Measurements from ENCODE around the gene DNAJB6. TPM values are rescaled to one million over a fixed set of nuclear protein-coding genes. Genes with fewer than 3 reads are reported as not detected.
A peak's percentile ranks its signal among the peaks of the same experiment; 100 is the strongest.

DNAJB6 gene
- total and polyA plus RNA-seq, 7 donors = 103 to 326 (median 229) TPM

- Histone ChIP-seq H3K27me3 (ENCODE audit: insufficient read depth in 3 of 3, low read length in 2 of 3) (no peaks in the 10 kb centered on the region), H3K9me3 (no peaks in the 10 kb centered on the region), H3K36me3 (ENCODE audit: insufficient read depth in 1 of 2, low read depth in 1 of 2) (peaks cover 0 to 31% of the 10 kb centered on the region in 2 donors), H3K4me1 (peaks cover 81% of the 10 kb centered on the region), H3K4me3 (no peak overlapping the region), H3K27ac (peak overlapping the region; percentile 23)
- intact Hi-C loops (cut with DNase I) = loop anchor here in 1 of 2 donors (5.0 kb wide), 1 partner anchor 38 kb away; no protein-coding TSS in a partner anchor
- no peak for TF ChIP-seq CTCF (IDR thresholded peaks at IDR 0.05)
- ATAC-seq (no peak), DNase-seq (no peak)
- 83 to 90% (median 86%) methylated on average over 2 of the region's 2 CpGs for WGBS, 3 donors
These were observed 58.4 kb downstream of the DNAJB6 start for GRCh38 chr7:157395206-157395605.

- WGBS, 3 donors = 90 to 93% (median 91%) methylated on average over 20 of the region's 20 CpGs
- intact Hi-C loops (cut with DNase I) = loop anchor here in 1 of 2 donors (5.0 kb wide), 1 partner anchor 39 kb away; no protein-coding TSS in a partner anchor
- no peak for ATAC-seq
- Histone ChIP-seq H3K4me3 (no peak overlapping the region), H3K27ac (peak overlapping the region; percentile 86), H3K27me3 (ENCODE audit: insufficient read depth in 3 of 3, low read length in 2 of 3) (no peaks in the 10 kb centered on the region), H3K36me3 (ENCODE audit: insufficient read depth in 1 of 2, low read depth in 1 of 2) (peaks cover 0 to 30% of the 10 kb centered on the region in 2 donors), H3K4me1 (peaks cover 70% of the 10 kb centered on the region), H3K9me3 (no peaks in the 10 kb centered on the region)
- no peak for DNase-seq
- TF ChIP-seq CTCF (IDR thresholded peaks at IDR 0.05) = no peak
These were observed 59.7 kb downstream of the DNAJB6 start for GRCh38 chr7:157396316-157397035.

GRCh38 chr7:157397036-157397720 is 60.4 kb downstream of the DNAJB6 start:
- Histone ChIP-seq H3K4me3 (peak overlapping the region; percentile 11), H3K27ac (peak overlapping the region; percentile 86), H3K27me3 (ENCODE audit: insufficient read depth in 3 of 3, low read length in 2 of 3) (no peaks in the 10 kb centered on the region), H3K36me3 (ENCODE audit: insufficient read depth in 1 of 2, low read depth in 1 of 2) (peaks cover 0 to 28% of the 10 kb centered on the region in 2 donors), H3K4me1 (peaks cover 63% of the 10 kb centered on the region), H3K9me3 (no peaks in the 10 kb centered on the region)
- no peak for TF ChIP-seq CTCF (IDR thresholded peaks at IDR 0.05)
- 52 to 64% (median 61%) methylated on average over 31 of the region's 31 CpGs for whole genome bisulfite sequencing, 3 donors
- intact Hi-C loops (cut with DNase I) = loop anchor here in 1 of 2 donors (5.0 kb wide), 1 partner anchor 40 kb away; no protein-coding TSS in a partner anchor
- DNase-seq (no peak), ATAC-seq (peak; percentile 15 to 30 (median 25))

- Histone ChIP-seq H3K4me3 (peak overlapping the region; percentile 11), H3K27ac (peak overlapping the region; percentile 86), H3K9me3 (no peaks in the 10 kb centered on the region), H3K27me3 (ENCODE audit: insufficient read depth in 3 of 3, low read length in 2 of 3) (no peaks in the 10 kb centered on the region), H3K4me1 (peaks cover 54% of the 10 kb centered on the region), H3K36me3 (ENCODE audit: insufficient read depth in 1 of 2, low read depth in 1 of 2) (peaks cover 0 to 21% of the 10 kb centered on the region in 2 donors)
- WGBS, 3 donors = 21 to 29% (median 26%) methylated on average over 23 of the region's 23 CpGs
- intact Hi-C loops (cut with DNase I) = loop anchor here in 1 of 2 donors (5.0 kb wide), 1 partner anchor 41 kb away; no protein-coding TSS in a partner anchor
- TF ChIP-seq CTCF (IDR thresholded peaks at IDR 0.05) = peak; percentile 39
- ATAC-seq (peak; percentile 72 to 86 (median 80)), DNase-seq (peak; percentile 51 to 87)
These were observed 61.2 kb downstream of the DNAJB6 start for GRCh38 chr7:157397731-157398691.

Measured in psoas muscle (tissue), 8 donors.